ENCODE data around the gene TTC9C. TPM values are rescaled to one million over a fixed set of nuclear protein-coding genes. Genes with fewer than 3 reads are reported as not detected.

The TTC9C gene
- total and polyA plus RNA-seq, 2 of the 13 experiments (the other 11 are each of a cell fraction or from before 2014, with no cell fraction given): 28.0 to 36.4 TPM

GRCh38 chr11:62727165-62727871 is 968 bp upstream of the TTC9C start, which contains the start of gene HNRNPUL2 (continued):
- TF ChIP-seq MNT (IDR thresholded peaks at IDR 0.05): peak; percentile 37
- TF ChIP-seq ZFAT (CRISPR knock-in tag; conservative IDR thresholded peaks at IDR 0.05): 0 out of 2 replicates have a peak, but pooled peaks have one; percentile 39
- peak; percentile 57; the same call in 1 of the 2 replicates for TF ChIP-seq SMYD3 (CRISPR knock-in tag; IDR thresholded peaks at IDR 0.05)
- TF ChIP-seq DNMT1 (CRISPR knock-in tag; IDR thresholded peaks at IDR 0.05): peak; percentile 75; the same call in 1 of the 2 replicates
- TF ChIP-seq KMT2A (CRISPR knock-in tag; IDR thresholded peaks at IDR 0.05): peak; percentile 60; the same call in 1 of the 2 replicates
- TF ChIP-seq ZBTB10 (CRISPR knock-in tag; IDR thresholded peaks at IDR 0.05; ENCODE audit: borderline replicate concordance): peak; percentile 77; the same call in 1 of the 2 replicates
- TF ChIP-seq POLR2A (IDR thresholded peaks at IDR 0.05; ENCODE audit: insufficient read depth in 1 of 2, low read depth in 2 of 2, low read length in 2 of 2): peak; percentile 87 to 91
- peak; percentile 67; the same call in 1 of the 2 replicates for TF ChIP-seq GTF3A (CRISPR knock-in tag; conservative IDR thresholded peaks at IDR 0.05)
- TF ChIP-seq ZNF253 (CRISPR knock-in tag; IDR thresholded peaks at IDR 0.05; ENCODE audit: borderline replicate concordance): peak; percentile 93
- TF ChIP-seq ZNF234 (CRISPR knock-in tag; conservative IDR thresholded peaks at IDR 0.05): no peak
- TF ChIP-seq ZNF281 (CRISPR knock-in tag; IDR thresholded peaks at IDR 0.05; ENCODE audit: borderline replicate concordance): peak; percentile 76
- TF ChIP-seq, protein P1, sequence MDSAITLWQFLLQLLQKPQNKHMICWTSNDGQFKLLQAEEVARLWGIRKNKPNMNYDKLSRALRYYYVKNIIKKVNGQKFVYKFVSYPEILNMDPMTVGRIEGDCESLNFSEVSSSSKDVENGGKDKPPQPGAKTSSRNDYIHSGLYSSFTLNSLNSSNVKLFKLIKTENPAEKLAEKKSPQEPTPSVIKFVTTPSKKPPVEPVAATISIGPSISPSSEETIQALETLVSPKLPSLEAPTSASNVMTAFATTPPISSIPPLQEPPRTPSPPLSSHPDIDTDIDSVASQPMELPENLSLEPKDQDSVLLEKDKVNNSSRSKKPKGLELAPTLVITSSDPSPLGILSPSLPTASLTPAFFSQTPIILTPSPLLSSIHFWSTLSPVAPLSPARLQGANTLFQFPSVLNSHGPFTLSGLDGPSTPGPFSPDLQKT (CRISPR knock-in tag; IDR thresholded peaks at IDR 0.05; ENCODE audit: borderline replicate concordance): no peak
- TF ChIP-seq FIP1L1 (IDR thresholded peaks at IDR 0.05; ENCODE audit: borderline replicate concordance, insufficient read depth, low read depth, low read length): no peak
- no peak for TF ChIP-seq SSRP1 (CRISPR knock-in tag; IDR thresholded peaks at IDR 0.05)
- peak; percentile 95; the same call in 1 of the 2 replicates for TF ChIP-seq PAX8 (CRISPR knock-in tag; IDR thresholded peaks at IDR 0.05; ENCODE audit: borderline replicate concordance)
- peak; percentile 82; the same call in 1 of the 2 replicates for TF ChIP-seq MAF1 (CRISPR knock-in tag; IDR thresholded peaks at IDR 0.05; ENCODE audit: borderline replicate concordance)
